Fibroblast of lung (primary cell): ENCODE data around the gene KRT20.

Source experiments
- EZH2 ChIP-seq: IDR thresholded peaks from 2 replicates; pipeline ENCODE4 v1.5.1; 2012; ENCODE audit warnings: low read length, control low read depth, mild to moderate bottlenecking; ENCODE audit errors: missing control alignments
- TF ChIP-seq, protein P1 (sequence below), 2 donors: IDR thresholded peaks in 1 of 2; conservative IDR thresholded peaks in 1 of 2; 1 replicate in 1 of 2; 2 replicates in 1 of 2; pipeline ENCODE4 v1.5.1; 2011 to 2012; ENCODE audit warnings: low read length in 2 of 2, control low read depth in 1 of 2, inconsistent platforms in 1 of 2, low read depth in 1 of 2, mild to moderate bottlenecking in 1 of 2

DNA sequence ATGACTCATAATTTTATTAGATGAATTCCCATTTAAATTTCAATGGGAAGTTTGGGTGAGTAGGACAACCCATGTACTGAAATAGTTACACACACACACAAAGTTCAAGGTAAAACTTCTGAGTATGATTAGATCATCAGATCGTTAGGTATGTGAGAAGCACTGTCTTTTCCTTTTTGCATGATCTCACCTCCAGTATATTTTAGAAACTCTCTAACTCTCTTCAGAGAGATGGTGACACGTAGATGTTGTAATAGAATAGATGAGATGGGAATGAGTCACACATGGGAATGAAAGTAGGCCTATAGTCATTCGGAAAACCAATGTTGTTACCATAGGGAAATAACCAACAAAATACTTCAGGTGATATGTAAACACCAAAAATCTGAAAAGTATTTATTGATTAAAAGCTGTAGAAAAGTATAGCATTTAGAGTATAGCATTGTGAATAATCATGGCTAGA, 30.2 kb upstream of the KRT20 start:
- TF ChIP-seq, protein P1, sequence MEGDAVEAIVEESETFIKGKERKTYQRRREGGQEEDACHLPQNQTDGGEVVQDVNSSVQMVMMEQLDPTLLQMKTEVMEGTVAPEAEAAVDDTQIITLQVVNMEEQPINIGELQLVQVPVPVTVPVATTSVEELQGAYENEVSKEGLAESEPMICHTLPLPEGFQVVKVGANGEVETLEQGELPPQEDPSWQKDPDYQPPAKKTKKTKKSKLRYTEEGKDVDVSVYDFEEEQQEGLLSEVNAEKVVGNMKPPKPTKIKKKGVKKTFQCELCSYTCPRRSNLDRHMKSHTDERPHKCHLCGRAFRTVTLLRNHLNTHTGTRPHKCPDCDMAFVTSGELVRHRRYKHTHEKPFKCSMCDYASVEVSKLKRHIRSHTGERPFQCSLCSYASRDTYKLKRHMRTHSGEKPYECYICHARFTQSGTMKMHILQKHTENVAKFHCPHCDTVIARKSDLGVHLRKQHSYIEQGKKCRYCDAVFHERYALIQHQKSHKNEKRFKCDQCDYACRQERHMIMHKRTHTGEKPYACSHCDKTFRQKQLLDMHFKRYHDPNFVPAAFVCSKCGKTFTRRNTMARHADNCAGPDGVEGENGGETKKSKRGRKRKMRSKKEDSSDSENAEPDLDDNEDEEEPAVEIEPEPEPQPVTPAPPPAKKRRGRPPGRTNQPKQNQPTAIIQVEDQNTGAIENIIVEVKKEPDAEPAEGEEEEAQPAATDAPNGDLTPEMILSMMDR (conservative IDR thresholded peaks at IDR 0.05 in 1 of 2, IDR thresholded peaks at IDR 0.05 in 1 of 2; ENCODE audit: low read depth in 1 of 2, low read length in 2 of 2), result no peak
- no peak for TF ChIP-seq EZH2
